ENCODE results near the gene SAG. TPM values are rescaled to one million over a fixed set of nuclear protein-coding genes. Genes with fewer than 3 reads are reported as not detected.

Gene SAG
- total and polyA plus RNA-seq, 2 experiments from 2014 or later: not detected

- no peak overlapping the region for H3K4me2 ChIP-seq
- H3K4me3 ChIP-seq: no peak overlapping the region
- peaks cover 40% of the 10 kb centered on the region for H3K79me2 ChIP-seq (replicated peaks; ENCODE audit: insufficient read depth)
- TF ChIP-seq NANOG (IDR thresholded peaks at IDR 0.05; ENCODE audit: borderline replicate concordance): no peak
- no peak for TF ChIP-seq JUNB (IDR thresholded peaks at IDR 0.05; ENCODE audit: unreplicated experiment)
- no peak for TF ChIP-seq ZNF114 (CRISPR knock-in tag; IDR thresholded peaks at IDR 0.05)
- no peak for TF ChIP-seq POLR2AphosphoS5 (IDR thresholded peaks at IDR 0.05; ENCODE audit: low read depth)
- TF ChIP-seq ZNF331 (CRISPR knock-in tag; IDR thresholded peaks at IDR 0.05; ENCODE audit: low read depth): no peak
- H3K27me3 ChIP-seq (ENCODE audit: insufficient read depth): no peaks in the 10 kb centered on the region
- H3K9me2 ChIP-seq (ENCODE audit: insufficient read depth): no peaks in the 10 kb centered on the region
- no peak overlapping the region for H3K4me3 Mint-ChIP-seq
- H3K4me1 Mint-ChIP-seq: no peaks in the 10 kb centered on the region
- H3K36me3 ChIP-seq (ENCODE audit: insufficient read depth): peaks cover 67% of the 10 kb centered on the region
- H4K20me1 ChIP-seq (replicated peaks; ENCODE audit: insufficient read depth): peaks cover 29% of the 10 kb centered on the region
- H3K36me3 Mint-ChIP-seq (ENCODE audit: low read depth): peaks cover 90% of the 10 kb centered on the region
- H3K9me3 Mint-ChIP-seq: no peaks in the 10 kb centered on the region
- H3K4me1 ChIP-seq (ENCODE audit: insufficient read depth): no peaks in the 10 kb centered on the region
- H3K27ac ChIP-seq (ENCODE audit: low read depth): no peak overlapping the region
- H2AFZ ChIP-seq: no peak overlapping the region
- no peak for ATAC-seq
- DNase-seq (ENCODE audit: low spot score): no peak
- H3K27ac Mint-ChIP-seq: no peak overlapping the region; the same call in 1 of the 2 replicates
- H3K27me3 Mint-ChIP-seq (ENCODE audit: insufficient read depth, low read depth, poor library complexity): peaks cover 2% of the 10 kb centered on the region
- H3F3A ChIP-seq (replicated peaks; ENCODE audit: low read depth): no peaks in the 10 kb centered on the region
Measured at GRCh38 chr2:233261819-233262555, 45.6 kb upstream of the SAG start.

GRCh38 chr2:233262562-233262961 lies 45.1 kb upstream of the SAG start:
- peaks cover 29% of the 10 kb centered on the region for H4K20me1 ChIP-seq (replicated peaks; ENCODE audit: insufficient read depth)
- H3K79me2 ChIP-seq (replicated peaks; ENCODE audit: insufficient read depth): peaks cover 35% of the 10 kb centered on the region
- no peak overlapping the region for H3K4me2 ChIP-seq
- H2AFZ ChIP-seq: no peak overlapping the region
- peaks cover 61% of the 10 kb centered on the region for H3K36me3 ChIP-seq (ENCODE audit: insufficient read depth)
- no peaks in the 10 kb centered on the region for H3K9me3 Mint-ChIP-seq
- H3K27me3 Mint-ChIP-seq (ENCODE audit: insufficient read depth, low read depth, poor library complexity): peaks cover 2% of the 10 kb centered on the region
- H3F3A ChIP-seq (replicated peaks; ENCODE audit: low read depth): no peaks in the 10 kb centered on the region
- H3K4me1 Mint-ChIP-seq: no peaks in the 10 kb centered on the region
- H3K27ac ChIP-seq (ENCODE audit: low read depth): no peak overlapping the region
- DNase-seq (ENCODE audit: low spot score): no peak
- no peak for TF ChIP-seq ETS1 (IDR thresholded peaks at IDR 0.05)
- no peak for TF ChIP-seq NANOG (IDR thresholded peaks at IDR 0.05; ENCODE audit: borderline replicate concordance)
- TF ChIP-seq EZH2phosphoT487 (IDR thresholded peaks at IDR 0.05; ENCODE audit: unreplicated experiment): no peak
- TF ChIP-seq ZNF462 (CRISPR knock-in tag; IDR thresholded peaks at IDR 0.05): no peak
- no peak for TF ChIP-seq POLR2AphosphoS5 (IDR thresholded peaks at IDR 0.05; ENCODE audit: low read depth)
- no peak for TF ChIP-seq ZNF114 (CRISPR knock-in tag; IDR thresholded peaks at IDR 0.05)
- H3K27ac Mint-ChIP-seq: peak overlapping the region; percentile 36; the same call in 1 of the 2 replicates
- H3K9me2 ChIP-seq (ENCODE audit: insufficient read depth): no peaks in the 10 kb centered on the region
- peaks cover 89% of the 10 kb centered on the region for H3K36me3 Mint-ChIP-seq (ENCODE audit: low read depth)
- no peak for ATAC-seq
- no peaks in the 10 kb centered on the region for H3K4me1 ChIP-seq (ENCODE audit: insufficient read depth)
- H3K4me3 Mint-ChIP-seq: no peak overlapping the region
- no peak overlapping the region for H3K4me3 ChIP-seq
- H3K27me3 ChIP-seq (ENCODE audit: insufficient read depth): no peaks in the 10 kb centered on the region
